GM11168 (cell line): ENCODE measurements around the gene ARL8B.
"Not testable (repeated sequence)": the region's sequence is repeated elsewhere in the genome, so short reads cannot be mapped to it uniquely, and the experiment has no call there.

Source experiments
- in situ Hi-C: fragments of 300-500 bp; cut with MboI; formaldehyde crosslinking; loops from one replicate; pipeline ENCODE4 v1.12.0; 2022; ENCODE audit warnings: low sequenced_read_pairs; ENCODE audit not compliant: unreplicated experiment

Gene ARL8B

DNA sequence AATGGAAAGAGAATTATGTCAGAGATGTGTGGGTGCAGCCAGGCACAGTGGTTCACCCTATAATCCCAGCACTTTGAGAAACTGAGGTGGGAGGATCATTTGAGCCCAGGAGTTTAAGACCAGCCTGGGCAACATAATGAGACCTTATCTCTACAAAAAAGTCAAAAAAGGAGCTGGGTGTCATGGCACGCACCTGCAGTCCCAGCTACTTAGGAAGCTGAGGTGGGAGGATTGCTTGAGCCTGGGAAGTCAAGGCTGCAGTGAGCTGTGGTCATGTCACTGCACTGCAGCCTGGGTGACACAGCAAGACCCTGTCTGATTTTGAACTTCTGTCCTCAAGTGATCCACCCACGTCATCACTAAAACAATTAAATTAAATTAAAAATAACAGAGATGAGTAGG, 15.2 kb upstream of the ARL8B start:
- in situ Hi-C loops = not testable (repeated sequence)

DNA sequence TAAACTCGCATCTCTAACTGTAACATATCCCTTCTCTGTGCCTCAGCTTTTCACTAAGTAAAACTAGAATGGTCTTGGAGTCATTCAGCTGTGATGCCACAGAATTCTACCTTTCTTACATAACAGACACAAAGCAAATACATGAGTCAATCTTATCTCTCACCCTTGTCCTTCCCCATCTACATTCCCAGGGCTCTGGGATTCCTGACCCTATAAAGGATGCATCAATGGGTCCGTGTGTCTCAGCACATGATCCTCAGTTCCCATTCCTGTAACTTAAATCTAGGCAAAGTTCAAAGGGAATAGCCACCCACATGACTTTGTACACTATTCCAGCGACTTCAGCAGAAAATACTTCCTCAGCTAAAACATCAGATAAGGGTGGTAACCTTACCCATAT, 11.8 kb upstream of the ARL8B start:
- in situ Hi-C loops = no loop called here

DNA sequence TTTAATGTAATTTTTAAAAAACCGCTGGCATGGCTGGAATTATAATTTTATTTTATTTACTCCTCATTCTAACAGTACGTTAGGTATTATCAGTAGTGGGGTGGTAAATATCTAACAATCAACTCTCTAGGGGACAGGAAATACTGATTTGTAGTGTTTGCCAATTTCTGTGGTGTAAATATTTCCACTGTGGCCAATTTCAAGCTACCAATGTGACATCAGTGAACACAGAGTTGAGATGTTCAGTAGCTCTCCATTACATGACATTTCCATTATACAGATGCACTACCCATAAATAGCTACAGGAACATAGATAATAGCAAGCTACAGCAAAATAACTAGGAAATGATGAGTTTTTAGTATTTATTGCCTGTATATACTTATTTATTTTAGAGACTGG, 10.0 kb upstream of the ARL8B start:
- in situ Hi-C loops = no loop called here

DNA sequence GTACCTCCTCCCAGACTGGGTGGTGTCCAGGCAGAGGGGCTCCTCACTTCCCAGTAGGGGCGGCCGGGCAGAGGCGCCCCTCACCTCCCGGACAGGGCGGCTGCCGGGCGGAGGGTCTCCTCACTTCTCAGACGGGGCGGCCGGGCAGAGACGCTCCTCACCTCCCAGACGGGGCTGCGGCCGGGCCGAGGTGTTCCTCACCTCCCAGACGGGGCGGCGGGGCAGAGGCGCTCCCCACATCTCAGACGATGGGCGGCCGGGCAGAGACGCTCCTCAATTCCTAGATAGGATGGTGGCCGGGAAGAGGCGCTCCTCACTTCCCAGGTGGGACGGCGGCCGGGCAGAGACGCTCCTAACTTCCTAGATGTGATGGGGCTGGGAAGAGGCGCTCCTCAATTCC, 8.4 kb upstream of the ARL8B start:
- in situ Hi-C loops = not testable (repeated sequence)

DNA sequence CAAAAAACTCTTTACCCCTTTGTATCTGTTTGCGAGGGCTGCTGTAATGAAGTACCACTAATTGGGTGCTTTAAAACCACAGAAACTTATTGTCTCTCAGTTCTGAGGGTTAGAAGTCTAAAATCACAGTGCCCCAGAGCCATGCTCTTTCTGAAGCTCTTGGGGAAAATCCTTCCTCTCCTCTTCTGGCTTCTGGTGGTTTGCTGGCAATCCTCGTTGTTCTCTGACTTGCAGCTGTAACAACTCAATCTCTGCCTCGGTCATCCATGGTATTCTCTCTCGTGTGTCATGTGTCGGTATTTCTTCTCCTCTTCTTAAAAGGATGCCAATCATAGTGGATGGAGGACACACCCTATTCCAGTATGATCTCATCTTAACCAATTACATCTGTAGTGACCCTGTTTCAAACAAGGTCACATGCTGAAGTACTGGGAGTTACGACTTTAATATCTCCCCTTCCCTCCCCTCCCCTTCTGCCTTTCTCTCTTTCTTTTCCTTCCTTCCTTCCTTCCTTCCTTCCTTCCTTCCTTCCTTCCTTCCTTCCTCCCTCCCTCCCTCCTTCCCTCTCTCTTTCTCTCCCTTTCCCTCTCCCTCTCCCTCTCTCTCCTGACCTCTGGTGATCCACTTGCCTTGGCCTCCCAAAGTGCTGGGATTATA, 6.5 kb upstream of the ARL8B start:
- in situ Hi-C loops = no loop called here

DNA sequence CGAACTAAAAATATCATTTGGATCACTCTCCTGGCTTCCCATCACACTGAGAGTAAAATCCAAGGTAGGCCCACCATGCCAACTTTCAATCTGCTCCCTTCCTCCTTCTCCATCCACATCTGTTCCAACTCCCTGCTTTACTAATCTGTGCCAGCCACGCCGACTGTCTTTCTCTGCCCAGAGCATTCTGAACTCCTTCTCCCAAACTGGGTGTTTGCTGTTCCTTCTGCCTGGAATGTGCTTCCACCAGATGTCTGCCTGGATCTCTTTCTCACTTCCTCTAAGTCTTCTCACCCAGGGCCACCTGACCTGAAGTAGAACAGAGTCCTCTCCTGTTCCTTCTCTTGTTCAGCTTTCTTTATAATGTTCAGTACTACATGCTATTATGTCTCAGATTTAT, 5.6 kb upstream of the ARL8B start:
- in situ Hi-C loops = no loop called here

DNA sequence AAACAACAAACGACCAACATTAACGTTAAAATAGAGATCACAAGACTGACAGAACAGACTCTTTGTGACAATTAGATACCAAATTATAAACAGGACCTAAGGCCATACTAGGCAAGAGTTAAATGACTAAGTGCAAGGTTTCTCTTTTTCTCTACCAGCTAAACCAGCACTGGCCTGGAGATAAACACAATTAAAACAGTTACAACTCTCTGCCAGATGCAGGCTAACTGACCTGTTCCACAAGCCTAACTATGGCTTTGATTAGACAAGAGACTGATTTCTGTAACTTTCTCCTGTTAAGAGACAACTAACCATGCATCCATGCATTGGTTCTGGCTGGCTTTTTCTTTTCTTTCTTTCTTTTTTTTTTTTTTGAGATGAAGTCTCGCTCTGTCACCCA, 1.6 kb upstream of the ARL8B start:
- in situ Hi-C loops = no loop called here

DNA sequence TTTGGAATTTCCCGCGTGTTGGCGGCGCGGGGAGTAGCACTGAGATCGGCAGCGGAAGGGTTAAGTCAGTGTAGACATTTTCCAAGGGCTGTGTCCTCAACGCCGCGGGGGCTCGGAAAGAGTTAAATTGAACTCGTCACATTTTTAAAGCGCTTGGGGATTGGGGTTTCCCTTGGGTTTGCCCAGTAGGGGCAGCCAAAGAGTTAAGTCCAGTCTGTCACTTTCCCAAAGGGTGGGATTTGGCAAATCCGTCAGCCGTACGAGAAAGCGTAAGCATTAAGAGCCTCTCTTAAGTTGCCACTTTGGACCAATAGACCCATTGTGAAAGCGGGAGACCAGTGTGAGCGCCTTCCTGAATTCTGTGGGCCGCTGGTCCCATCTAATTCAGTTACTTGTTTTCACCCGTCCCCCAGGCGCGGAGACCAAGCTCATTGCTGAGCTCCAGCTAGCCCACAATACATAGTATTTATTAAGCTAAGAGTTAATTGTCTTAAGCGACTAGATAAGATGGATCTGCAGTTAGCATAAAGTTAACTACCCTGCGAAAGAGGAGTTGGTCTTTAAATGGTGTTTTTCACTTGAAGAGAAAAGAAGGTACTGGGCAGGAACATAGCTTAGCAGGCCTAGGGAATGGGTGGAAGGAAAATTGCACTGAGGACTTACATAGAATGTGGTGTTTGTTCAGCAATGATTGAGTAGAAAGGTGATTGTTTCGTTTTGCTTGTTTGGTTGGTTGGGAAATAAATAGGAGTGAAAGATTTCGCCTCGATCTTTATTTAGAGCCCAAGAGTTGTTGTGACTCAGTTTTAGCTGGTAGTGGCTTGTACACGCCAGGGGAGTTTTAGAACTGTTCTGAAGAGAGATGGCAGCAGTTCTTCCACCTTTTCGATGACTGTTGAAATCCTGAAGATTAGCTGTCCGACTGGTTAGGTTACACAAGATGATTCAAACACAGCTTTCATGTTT, 932 bp downstream of the ARL8B start:
- in situ Hi-C loops = no loop called here

DNA sequence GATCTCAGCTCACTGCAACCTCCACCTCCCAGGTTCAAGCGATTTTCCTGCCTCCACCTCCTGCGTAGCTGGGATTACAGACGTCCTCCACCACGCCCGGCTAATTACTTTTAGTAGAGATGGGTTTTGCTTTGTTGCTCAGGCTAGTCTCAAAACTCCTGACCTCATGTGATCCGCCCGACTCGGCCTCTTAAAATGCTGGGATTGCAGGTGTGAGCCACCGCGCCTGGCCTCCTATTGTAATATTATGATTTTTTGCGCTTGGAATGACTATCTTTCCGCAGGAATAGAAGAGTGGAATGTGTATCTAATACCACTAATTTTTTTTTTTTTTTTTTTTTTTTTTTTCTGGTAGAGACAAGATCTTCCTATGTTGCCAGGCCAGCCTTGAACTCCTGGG, 1.8 kb downstream of the ARL8B start:
- in situ Hi-C loops = no loop called here

DNA sequence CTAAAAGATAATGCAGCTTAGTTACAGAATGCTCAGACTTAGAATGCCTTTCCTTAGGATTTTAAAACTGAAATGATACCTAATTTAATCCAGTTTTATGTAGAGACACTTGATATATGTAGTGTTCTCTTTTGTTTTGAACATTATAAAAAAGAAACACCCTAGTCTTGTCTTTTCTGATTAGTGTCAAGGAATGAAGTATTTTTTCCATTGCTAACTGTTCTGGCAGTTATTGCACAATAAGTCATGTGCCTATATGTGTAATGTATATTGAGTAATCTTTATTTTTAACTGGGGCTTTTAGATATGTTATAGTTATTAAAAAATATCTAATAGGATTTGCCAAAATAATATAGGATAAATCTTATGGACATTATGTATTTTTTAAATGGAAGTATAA, 4.5 kb downstream of the ARL8B start:
- in situ Hi-C loops = no loop called here

DNA sequence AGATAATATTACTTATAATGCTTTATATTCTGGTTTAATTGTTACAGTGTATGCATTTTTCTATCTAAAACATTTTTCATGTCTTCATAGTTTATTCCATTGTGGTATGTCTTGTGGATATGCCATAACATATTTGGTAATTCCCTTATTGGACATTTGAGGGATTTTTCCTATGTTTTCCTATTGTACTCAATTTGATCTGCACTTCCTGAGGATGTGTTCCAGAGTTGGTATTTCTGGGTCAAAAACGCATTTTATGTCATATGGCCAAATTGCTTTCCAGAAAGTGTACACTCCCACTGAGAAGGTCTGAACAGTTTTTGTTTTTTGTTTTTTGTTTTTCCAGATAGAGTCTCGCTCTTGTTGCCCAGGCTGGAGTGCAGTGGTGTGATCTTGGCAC, 6.8 kb downstream of the ARL8B start:
- in situ Hi-C loops = no loop called here

DNA sequence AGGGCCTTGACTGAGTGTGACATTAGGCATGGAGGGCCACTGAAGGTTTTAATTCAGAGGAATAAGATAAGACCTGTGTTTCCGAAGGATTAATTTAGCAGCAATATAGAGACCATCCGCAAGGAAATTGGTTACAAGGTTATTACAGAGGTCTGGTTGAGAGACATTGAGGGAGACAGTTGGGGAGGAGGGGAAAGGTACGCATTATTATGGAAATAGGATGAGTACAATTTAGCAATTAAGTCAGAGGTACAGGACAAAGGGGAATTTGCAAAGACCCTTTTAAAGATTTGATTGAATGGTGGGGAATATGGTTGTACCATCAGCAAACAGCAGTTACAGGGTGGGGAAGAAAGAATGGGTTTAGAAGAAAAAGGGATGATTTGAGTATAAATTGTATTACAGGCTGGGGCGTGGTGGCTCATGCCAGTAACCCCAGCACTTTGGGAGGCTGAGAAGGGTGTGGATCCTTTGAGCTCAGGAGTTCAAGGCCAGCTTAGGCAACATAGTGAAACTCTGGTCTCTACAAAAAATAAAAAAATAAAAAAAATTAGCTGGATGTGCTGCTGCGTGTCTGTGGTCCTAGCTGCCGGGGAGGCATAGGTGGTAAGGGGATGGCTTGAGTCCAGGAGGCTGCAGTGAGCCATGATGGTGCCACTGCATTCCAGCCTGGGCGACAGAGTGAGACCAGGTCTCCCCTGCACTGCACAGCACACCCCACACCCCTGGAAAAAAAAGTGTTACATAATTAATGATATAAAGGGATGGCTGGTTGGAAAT, 11.3 kb downstream of the ARL8B start:
- in situ Hi-C loops = no loop called here

DNA sequence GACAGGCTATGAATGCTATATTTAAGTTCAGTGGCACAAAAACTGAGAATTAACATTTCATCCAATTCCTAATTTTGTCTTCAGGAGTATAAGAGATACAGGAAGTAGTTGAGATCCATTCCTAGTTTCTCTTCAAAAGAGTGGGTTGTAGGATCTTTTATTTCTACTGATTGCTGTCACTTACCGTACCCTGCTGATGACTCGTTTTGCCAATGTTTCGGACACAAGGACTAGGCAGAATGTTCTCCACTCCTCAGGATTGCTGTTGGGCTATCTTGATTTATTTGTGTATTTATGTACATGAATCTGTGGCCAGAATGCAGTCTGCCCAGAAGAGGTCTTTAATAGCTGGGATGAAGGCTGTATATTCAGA, 11.9 kb downstream of the ARL8B start:
- in situ Hi-C loops = no loop called here

DNA sequence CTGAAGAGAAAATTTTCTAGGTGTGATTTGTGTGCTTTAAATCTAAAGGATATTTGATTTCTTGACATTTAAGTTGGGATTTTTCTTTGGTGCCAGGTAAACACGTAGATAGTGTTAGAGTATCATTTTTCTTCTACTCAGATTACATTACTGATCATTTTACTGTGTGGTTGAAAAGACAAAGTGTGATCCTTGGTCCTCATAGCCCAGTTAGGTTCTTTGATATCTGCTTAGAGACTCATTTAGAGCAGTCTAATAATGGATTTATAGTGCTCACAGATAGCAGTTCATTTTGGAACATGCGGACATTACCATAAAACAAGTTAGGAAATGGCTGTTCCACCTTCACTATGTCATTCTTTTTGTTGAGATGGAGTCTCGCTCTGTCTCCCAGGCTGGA, 12.4 kb downstream of the ARL8B start:
- in situ Hi-C loops = no loop called here

DNA sequence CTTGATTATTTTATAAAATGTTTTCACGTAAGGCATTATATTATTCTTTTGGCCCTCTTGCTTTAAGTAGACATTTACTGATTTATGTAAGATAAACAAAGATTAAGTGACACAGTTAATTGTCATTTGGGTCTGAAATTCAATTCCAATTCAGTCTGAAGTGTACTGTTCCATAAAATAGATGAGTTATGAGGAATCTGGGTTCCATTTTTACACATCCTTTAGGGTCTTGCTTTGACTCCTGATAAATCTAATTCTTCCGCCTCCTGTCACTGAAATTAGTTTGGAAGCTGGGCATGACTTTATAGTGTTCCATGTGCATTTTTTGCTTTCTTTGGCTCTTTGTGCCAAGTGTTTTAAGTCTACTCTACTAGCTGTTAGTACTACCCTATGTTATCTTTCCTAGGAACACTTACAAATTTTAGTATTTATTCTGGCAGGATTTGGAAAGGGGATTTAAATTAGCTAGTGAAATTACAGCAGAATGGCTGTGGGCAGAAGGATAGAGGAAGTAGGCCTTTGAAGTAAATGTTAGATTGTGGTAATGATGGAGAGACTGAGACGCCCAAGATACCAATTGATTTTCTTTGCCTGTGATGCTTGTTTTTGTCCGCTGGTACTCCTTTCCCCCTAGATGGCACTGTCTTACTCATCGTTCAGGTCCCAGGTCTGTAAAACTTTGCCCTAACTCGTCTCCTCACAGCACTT, 14.3 kb downstream of the ARL8B start:
- in situ Hi-C loops = no loop called here

DNA sequence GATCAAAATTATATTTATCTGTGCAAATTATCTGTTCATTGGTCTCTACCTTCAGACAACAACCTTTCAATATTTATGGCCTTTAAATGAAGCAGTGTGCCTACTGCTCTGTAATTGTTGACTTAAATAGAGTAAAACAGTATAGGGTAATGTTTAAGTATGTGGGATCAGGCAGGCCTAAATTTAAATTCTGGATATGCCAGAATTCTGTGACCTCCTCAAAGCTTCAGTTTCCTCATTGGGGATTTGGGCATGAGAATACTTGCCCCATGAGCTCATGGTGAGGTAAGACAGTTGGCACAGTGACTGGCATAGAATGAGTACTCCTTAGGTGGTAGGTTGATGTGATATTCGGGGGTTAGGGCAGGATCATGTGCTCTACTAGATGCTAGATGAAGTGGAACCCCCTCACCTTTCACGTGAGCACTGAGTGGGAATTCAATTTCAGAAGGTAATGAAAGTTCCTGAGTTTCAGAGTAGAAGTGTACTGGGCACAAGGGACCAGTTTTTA, 14.9 kb downstream of the ARL8B start:
- in situ Hi-C loops = no loop called here

DNA sequence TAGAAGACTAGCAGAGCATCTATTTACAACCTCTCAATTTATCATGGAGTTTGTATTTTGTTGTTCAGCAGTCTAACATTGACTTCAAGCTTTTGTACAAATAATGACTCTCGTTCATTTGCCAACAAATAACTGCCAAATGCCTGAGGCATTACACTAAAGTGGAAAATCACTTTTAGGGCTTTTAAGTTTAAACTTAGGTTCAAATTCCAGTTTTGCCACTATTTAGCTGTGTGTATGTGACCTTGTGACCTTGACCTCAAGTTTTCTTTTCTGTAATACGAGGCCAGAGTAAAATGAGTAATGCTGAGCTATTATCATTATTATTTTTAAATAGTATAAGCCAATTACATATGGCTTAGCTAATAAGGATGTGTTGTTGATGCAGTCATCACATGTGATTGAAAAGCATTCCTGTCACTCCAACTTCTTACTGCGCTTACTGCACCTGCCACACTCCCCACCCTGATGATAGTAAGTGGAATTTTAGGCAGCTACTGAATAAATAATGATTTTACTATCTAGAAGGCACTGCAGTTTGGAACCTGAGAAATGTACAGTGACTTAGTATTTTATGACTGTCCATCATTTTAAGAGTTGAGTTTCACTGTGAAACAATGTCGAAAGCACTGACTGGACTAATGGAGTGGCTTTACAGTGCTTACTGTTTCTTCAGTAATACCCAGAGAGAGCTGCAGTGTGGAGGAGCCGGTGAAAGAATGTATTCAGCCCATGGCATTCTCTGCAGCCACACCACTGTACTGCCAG, 16.3 kb downstream of the ARL8B start:
- in situ Hi-C loops = no loop called here

DNA sequence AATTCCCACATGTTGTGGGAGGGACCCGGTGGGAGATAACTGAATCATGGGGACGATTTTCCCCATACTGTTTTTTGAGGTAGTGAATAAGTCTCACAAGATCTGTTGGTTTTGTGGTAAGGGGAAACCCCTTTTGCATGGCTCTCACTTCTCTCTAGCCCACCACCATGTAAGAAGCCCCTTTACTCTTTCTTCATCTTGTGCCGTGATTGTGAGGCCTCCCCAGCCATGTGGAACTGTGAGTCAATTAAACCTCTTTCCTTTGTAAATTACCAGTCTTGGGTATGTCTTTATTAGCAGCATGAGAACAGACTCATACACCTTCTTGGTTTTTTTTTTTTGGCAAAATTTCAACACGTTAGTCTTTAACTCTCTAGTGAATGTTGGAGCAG, 18.1 kb downstream of the ARL8B start:
- in situ Hi-C loops = no loop called here

DNA sequence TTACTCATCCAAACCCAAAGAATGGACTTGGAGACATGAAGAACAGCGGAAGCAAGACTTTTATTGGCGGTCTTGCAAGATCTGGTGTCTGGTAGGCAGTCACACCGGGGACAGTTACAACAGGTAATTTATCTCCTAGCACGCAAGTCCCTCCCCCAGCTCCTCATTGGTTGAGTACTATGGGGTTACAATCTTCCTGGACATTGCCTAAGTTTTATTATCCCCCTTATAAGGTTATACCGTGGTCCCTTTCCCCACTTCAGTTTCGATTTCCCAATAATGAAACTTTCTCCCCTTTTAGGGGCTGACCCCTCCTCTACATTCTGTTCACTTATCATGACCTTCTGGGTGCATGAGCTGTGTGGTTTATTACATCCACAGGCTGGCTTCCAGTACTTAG, 18.7 kb downstream of the ARL8B start:
- in situ Hi-C loops = no loop called here

DNA sequence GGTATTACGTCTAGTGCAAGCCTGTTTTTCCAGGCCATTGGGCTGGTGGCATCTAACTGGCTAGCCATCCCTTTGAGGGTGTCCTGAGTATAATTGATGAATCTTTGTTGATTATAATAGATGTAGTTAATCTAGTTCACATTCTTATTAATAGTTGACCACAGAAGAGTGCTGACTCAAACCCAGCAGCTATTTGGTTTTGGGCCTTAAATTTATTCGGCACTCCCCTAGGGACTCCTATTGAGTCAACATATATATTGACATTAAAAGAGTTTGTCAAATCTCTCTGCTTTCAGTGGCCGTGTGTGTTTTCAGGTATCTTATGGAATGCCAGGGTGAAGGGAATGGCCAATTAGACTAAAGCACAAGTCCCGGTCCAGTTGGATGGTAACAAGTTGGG, 19.7 kb downstream of the ARL8B start:
- in situ Hi-C loops = no loop called here
